Omental fat pad (tissue), 4 donors: ENCODE data around the gene MGMT. TPM values are rescaled to one million over a fixed set of nuclear protein-coding genes. Genes with fewer than 3 reads are reported as not detected.

Experiments
- ATAC-seq: fragments of 150-250 bp; one replicate; pipeline ENCODE4 v1.9.1; 2016; ENCODE audit warnings: mild to moderate bottlenecking, moderate library complexity; ENCODE audit not compliant: low FRiP score
- DNase-seq: peaks from one replicate; pipeline ENCODE4 v3.0.0-alpha.2; 2019; ENCODE audit warnings: low spot score
- CTCF ChIP-seq, 3 donors: fragments of 450-650 bp; IDR thresholded peaks; one replicate each; pipeline ENCODE4 v1.5.1; 2016 to 2017; ENCODE audit warnings: antibody characterized with exemption in 3 of 3, mild to moderate bottlenecking in 3 of 3, moderate library complexity in 2 of 3
- total RNA-seq, 4 donors: library from RNA; depleted of rRNA; stranded (reverse); fragments of >200 nt; gene quantifications; one replicate each; pipeline ENCODE4 v1.1.0, GENCODE V29; 2016

The MGMT gene
- total RNA-seq, 4 donors from 2014 or later, result 27.3 to 56.6 (median 35.4) TPM

DNA sequence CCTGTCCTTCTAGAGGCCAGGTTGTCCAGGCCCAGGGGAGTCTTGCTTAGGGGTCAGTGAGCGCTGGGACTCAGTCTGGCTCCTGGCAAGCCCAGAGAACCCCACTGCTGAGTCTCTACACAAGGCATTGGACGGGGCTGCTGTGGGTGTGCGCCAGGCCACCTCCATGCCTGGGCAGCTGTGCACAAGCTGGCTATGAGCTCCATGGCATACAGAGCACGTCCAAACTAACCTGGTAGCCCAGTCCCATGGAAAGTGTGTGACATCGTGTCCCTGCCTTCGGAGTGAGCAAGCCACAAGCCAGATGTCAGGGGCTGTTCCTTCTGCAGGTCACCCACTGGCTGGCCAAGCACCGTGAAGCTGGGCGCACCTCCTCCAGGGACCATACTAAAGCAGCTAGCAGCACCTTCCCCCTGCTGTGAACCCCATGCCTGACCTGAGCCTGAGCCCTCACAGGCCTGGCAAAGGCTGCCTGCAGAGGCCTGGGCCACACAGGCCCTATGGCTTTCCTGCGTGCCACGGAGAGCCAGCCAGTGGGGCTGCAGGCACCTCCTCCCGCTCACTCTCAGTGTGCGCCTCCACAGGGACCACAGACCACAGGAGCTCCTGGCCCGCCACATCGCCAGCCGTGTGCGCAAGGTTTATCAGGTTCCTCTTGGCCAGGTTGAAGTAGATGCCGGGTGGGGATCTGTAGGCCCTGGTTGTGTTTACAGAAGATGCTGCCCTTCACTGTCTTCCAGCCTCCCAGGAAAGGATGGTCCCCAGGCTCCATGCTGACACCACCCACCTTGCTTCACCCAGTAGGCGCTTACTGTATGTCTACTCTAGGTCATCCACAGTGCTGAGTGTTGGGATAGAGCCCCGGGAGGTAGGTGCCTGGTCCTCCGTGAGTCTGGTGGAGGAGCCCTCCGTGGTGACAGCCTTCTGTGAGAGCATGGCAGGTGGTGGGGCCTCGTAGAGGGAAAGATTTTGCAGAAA lies 277.4 kb downstream of the MGMT start:
- TF ChIP-seq CTCF (IDR thresholded peaks at IDR 0.05), result no peak
- DNase-seq, result no peak
- ATAC-seq, result no peak

DNA sequence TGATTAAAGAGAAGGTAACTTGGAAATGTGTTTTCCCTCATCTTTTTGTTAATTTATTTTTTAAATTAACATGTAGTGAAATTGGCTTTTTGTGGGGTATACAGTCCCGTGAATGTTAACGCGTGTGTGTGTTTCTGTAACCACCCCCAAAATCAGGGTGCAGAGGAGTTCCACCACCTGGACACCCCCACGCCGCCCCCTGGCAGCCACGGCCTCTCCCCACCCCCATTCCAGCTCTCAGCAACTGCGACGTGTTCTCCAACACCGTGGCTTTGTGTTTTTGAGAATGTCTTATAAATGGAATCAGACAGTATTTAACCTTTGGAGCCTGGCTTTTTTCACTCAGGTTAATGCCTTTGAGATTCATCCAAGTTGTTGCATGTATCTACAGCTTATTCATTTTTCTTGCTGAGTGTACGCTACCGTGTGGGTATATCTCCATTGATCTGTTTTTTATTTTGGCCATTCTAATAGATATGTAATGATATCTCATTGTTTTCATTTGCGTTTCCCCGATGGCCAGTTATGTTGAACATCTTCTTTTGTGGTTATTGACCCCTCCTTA lies 278.2 kb downstream of the MGMT start:
- DNase-seq (no peak), ATAC-seq (no peak)
- no peak for TF ChIP-seq CTCF (IDR thresholded peaks at IDR 0.05)

DNA sequence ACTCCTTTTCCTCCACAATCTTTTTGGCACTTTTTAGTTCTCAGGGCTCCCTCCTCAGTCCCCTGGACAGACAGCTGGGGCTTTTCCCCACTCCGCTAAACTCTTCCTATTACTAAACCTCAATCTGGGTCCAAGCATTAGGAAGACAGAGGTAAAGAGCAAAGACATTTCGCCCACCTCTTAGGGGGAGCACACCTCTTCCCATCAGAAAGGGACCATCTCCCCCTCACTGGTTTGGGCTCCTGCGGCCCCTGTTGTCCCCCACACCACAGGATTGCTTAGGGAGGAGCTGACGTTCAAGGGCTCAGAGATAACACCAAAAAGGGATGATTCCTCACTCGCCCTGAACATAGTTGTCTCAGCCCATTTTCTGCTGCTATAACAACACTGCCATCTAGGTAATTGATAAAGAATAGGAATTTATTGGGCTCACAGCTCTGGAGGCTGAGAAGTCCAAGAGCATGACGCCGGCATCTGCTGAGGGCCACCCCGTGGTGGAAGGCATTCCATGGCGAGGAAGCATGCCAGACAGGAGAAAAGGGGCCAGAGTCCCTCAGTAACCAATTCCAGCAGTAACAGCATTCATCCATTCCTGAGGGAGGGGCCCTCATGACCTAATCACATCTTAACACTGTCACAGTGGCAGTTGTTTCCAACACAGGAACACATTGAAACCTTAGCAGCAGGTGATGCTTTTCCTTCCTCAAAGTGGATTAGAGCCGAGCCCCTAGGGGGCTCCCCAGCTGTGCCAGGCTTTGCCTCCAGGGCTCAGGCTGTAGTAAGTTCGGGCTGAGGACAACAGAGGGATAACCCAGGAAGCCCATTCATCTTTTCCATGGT lies 287.4 kb downstream of the MGMT start:
- no peak for DNase-seq
- ATAC-seq, result no peak
- no peak for TF ChIP-seq CTCF (IDR thresholded peaks at IDR 0.05)

- no peak for ATAC-seq
- TF ChIP-seq CTCF (IDR thresholded peaks at IDR 0.05), result no peak
- no peak for DNase-seq
Observed at GRCh38 chr10:129755158-129755591, 288.1 kb downstream of the MGMT start.

- TF ChIP-seq CTCF (IDR thresholded peaks at IDR 0.05), result no peak
- no peak for DNase-seq
- no peak for ATAC-seq
Observed at GRCh38 chr10:129755621-129756020, 288.6 kb downstream of the MGMT start.

DNA sequence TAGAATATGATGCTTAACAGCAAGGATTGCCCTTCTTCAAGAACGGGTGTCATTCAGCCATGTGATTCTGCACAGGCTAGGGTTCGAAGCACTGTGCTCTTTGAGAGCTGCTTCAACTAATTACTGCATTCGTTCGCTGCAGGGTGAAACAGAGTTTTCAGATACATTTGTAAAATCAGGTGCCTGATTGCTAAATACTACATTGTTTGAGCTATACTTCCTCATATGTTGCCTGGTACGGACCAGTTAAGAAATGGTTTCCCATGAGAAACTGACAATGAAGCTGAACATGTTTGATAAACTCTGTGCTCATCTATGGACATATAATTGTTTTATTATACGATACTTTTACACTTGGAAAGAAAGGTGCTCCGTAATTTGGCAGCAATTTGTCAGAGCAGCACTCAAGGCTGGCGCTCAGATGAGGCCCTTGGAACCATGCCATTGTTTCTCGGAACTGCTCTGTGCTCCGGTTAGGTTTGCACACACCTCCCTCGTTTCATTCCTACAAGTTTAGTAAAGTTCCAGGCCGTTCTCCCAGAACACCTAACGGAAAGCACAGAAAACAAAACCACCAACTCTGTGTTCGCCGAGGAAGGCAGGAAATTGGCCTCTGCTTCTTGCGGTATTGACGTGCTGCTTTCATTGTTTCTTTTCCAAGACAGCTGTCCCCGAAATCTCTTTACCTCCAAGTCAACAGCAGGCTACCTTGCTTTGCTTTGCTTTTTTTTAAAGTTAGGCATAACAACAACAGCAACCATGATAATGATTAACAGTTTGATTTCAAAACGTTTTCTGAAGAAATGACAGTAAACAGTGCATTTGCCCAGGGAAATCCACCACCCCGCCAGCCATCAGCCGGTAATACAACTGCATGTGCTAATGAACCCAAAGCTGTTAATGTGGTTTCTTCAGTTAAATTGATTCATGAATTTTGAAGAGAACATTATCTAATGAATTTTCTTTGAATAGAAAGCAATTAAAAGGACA lies 290.2 kb downstream of the MGMT start:
- DNase-seq, result no peak
- ATAC-seq, result peak; percentile 83
- no peak for TF ChIP-seq CTCF (IDR thresholded peaks at IDR 0.05)
